ENCODE measurements around the gene SHTN1.

- TF ChIP-seq CTCF (IDR thresholded peaks at IDR 0.05) (no peak), EP300 (IDR thresholded peaks at IDR 0.05) (no peak), POLR2AphosphoS5 (IDR thresholded peaks at IDR 0.05) (no peak), POLR2A (IDR thresholded peaks at IDR 0.05) (no peak)
Measured at GRCh38 chr10:116864436-116864835, 140.6 kb downstream of the SHTN1 start.

Data from stomach (tissue), 4 donors.